ENCODE data around the gene PITRM1. TPM values are rescaled to one million over a fixed set of nuclear protein-coding genes. Genes with fewer than 3 reads are reported as not detected.
"Not testable (repeated sequence)": the region's sequence is repeated elsewhere in the genome, so short reads cannot be mapped to it uniquely, and the experiment has no call there.

PITRM1 gene
- total and polyA plus RNA-seq, 2 experiments from 2014 or later = 79.7 to 94.4 TPM

DNA sequence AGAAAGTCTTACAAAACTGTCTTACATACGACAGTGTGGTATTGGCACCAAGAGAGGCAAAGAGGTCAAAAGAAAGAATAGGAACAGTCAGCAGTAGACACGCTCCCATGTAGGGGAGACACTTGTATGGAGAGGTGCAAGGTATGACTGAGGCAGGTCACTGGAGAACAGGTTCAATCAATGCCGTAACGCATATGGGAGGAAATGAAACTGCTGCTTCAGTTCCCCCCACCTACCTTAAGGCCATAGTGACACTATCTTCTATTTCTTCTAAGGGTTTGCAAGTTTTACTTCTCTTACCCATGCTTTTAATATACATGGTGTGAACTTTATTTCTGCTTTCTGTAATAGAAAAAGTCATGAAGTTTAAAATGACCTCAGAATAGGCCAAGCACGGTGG is 5.5 kb upstream of the PITRM1 start:
- no peak overlapping the region for H3K4me2 ChIP-seq (ENCODE audit: unreplicated experiment)
- H3K9me2 ChIP-seq (ENCODE audit: insufficient read depth) = no peaks in the 10 kb centered on the region
- H3K4me1 ChIP-seq (ENCODE audit: insufficient read depth) = no peaks in the 10 kb centered on the region
- H3K27me3 ChIP-seq (replicated peaks; ENCODE audit: insufficient read depth) = no peaks in the 10 kb centered on the region; the same call in none of the 2 replicates
- WGBS, 2 experiments (ENCODE audit: low coverage in 1 of 2, low lambda C conversion rate in 2 of 2, missing lambda C conversion rate in 2 of 2) = 74 to 77% methylated on average over 5 of the region's 5 CpGs
- H3K4me3 ChIP-seq = no peak overlapping the region
- H3K36me3 ChIP-seq (ENCODE audit: low read depth) = no peaks in the 10 kb centered on the region
- no peaks in the 10 kb centered on the region for H3K79me2 ChIP-seq (ENCODE audit: insufficient read depth)
- DNase-seq = no peak
- no peaks in the 10 kb centered on the region for H4K20me1 ChIP-seq (ENCODE audit: insufficient read depth)
- peaks cover 7% of the 10 kb centered on the region; the same call in 1 of the 2 replicates for H3F3A ChIP-seq (ENCODE audit: insufficient read depth)
- no peak overlapping the region for H3K27ac ChIP-seq
- no peaks in the 10 kb centered on the region for H3K9me3 ChIP-seq (ENCODE audit: low read depth)
- H3K9ac ChIP-seq = no peak overlapping the region
- in situ Hi-C loops (cut with MboI) = no loop called here
- TF ChIP-seq EZH2phosphoT487 (IDR thresholded peaks at IDR 0.05; ENCODE audit: insufficient read depth, low read depth) (no peak), EZH2 (IDR thresholded peaks at IDR 0.05; ENCODE audit: insufficient read depth, poor library complexity, severe bottlenecking) (no peak)
- H2AFZ ChIP-seq = no peak overlapping the region

DNA sequence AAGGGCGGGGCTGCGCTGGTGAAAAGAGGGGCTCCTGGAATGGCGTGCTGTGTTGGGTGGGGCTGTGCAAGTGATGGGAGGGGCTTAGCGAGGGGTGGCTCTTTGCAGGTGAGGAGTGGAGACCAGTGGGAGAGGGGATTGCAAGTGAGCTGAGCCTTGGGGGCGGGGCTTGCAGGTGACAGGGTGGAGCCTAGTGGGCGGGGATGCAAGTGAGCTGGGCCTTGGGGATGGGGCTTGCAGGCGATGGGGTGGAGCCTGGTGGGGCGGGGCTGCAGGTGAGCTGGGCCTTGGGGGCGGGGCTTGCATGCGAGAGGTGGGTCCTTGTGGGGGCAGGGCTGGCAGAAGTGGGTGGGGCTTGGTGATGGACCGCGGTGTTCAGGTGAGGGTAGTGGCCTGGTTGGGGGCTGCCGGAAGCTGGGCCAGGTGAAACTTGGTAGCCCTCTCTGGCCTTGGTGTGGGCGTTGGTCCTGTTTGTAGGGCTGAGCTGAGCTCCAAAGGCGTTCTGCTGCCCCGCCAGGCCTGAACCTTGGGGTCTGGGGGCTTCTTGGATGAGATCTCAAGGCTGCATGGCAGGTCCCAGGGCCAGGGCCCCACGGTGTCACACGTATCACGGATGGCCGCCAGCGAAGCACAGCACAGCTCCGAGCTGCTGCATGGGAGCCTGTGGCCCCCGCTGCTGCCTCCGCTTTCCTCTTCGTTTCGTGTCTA is 743 bp upstream of the PITRM1 start:
- peaks cover 16% of the 10 kb centered on the region for H3K36me3 ChIP-seq (ENCODE audit: low read depth)
- no peak overlapping the region for H3K27ac ChIP-seq
- in situ Hi-C loops (cut with MboI) = no loop called here
- TF ChIP-seq EZH2phosphoT487 (IDR thresholded peaks at IDR 0.05; ENCODE audit: insufficient read depth, low read depth) (no peak), EZH2 (IDR thresholded peaks at IDR 0.05; ENCODE audit: insufficient read depth, poor library complexity, severe bottlenecking) (no peak)
- peak overlapping the region; percentile 68 for H2AFZ ChIP-seq
- DNase-seq = no peak
- WGBS, 2 experiments (ENCODE audit: low coverage in 1 of 2, low lambda C conversion rate in 2 of 2, missing lambda C conversion rate in 2 of 2) = 31 to 64% methylated on average over 10 to 26 of the region's 26 CpGs
- H3F3A ChIP-seq (ENCODE audit: insufficient read depth) = peaks cover 7% of the 10 kb centered on the region; the same call in 1 of the 2 replicates
- H3K9me2 ChIP-seq (ENCODE audit: insufficient read depth) = no peaks in the 10 kb centered on the region
- H3K4me3 ChIP-seq = peak overlapping the region; percentile 68
- no peaks in the 10 kb centered on the region for H3K27me3 ChIP-seq (replicated peaks; ENCODE audit: insufficient read depth)
- H3K9me3 ChIP-seq (ENCODE audit: low read depth) = no peaks in the 10 kb centered on the region
- no peak overlapping the region for H3K9ac ChIP-seq
- peak overlapping the region; percentile 27 for H3K4me2 ChIP-seq (ENCODE audit: unreplicated experiment)
- peaks cover 9% of the 10 kb centered on the region for H3K4me1 ChIP-seq (ENCODE audit: insufficient read depth)
- peaks cover 37% of the 10 kb centered on the region for H3K79me2 ChIP-seq (ENCODE audit: insufficient read depth)
- H4K20me1 ChIP-seq (ENCODE audit: insufficient read depth) = no peaks in the 10 kb centered on the region; the same call in 1 of the 2 replicates

DNA sequence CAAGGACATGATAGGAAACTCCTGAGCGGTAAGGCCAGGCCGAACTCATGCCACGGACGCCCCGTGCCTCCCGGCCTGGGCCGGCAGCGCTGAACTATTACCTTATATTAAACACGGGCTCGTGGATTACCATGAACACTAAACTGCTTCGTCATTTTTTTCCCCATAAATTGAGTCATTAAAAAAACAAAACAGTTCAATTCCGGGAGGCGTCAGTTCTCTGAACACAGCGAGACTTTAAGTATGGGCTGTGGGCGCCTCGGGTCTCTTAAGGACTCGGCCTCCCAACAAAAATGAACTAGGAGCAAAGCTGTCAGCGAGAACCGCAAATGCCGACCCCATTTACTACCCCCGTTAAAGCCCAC is 519 bp downstream of the PITRM1 start:
- peaks cover 24% of the 10 kb centered on the region for H3K36me3 ChIP-seq (ENCODE audit: low read depth)
- H4K20me1 ChIP-seq (ENCODE audit: insufficient read depth) = no peaks in the 10 kb centered on the region; the same call in 1 of the 2 replicates
- no peaks in the 10 kb centered on the region for H3K27me3 ChIP-seq (replicated peaks; ENCODE audit: insufficient read depth)
- H3K4me2 ChIP-seq (ENCODE audit: unreplicated experiment) = peak overlapping the region; percentile 96
- peak overlapping the region; percentile 95 for H3K27ac ChIP-seq
- no peaks in the 10 kb centered on the region for H3K9me3 ChIP-seq (ENCODE audit: low read depth)
- peaks cover 9% of the 10 kb centered on the region for H3K4me1 ChIP-seq (ENCODE audit: insufficient read depth)
- TF ChIP-seq EZH2 (IDR thresholded peaks at IDR 0.05; ENCODE audit: insufficient read depth, poor library complexity, severe bottlenecking) (no peak), EZH2phosphoT487 (IDR thresholded peaks at IDR 0.05; ENCODE audit: insufficient read depth, low read depth) (no peak)
- peaks cover 7% of the 10 kb centered on the region; the same call in 1 of the 2 replicates for H3F3A ChIP-seq (ENCODE audit: insufficient read depth)
- 2% methylated on average over 21 of the region's 21 CpGs for WGBS, 2 experiments (ENCODE audit: low coverage in 1 of 2, low lambda C conversion rate in 2 of 2, missing lambda C conversion rate in 2 of 2)
- H2AFZ ChIP-seq = peak overlapping the region; percentile 66
- H3K4me3 ChIP-seq = peak overlapping the region; percentile 83
- DNase-seq = peak; percentile 89
- in situ Hi-C loops (cut with MboI) = no loop called here
- no peaks in the 10 kb centered on the region for H3K9me2 ChIP-seq (ENCODE audit: insufficient read depth)
- H3K9ac ChIP-seq = peak overlapping the region; percentile 98
- H3K79me2 ChIP-seq (ENCODE audit: insufficient read depth) = peaks cover 43% of the 10 kb centered on the region

DNA sequence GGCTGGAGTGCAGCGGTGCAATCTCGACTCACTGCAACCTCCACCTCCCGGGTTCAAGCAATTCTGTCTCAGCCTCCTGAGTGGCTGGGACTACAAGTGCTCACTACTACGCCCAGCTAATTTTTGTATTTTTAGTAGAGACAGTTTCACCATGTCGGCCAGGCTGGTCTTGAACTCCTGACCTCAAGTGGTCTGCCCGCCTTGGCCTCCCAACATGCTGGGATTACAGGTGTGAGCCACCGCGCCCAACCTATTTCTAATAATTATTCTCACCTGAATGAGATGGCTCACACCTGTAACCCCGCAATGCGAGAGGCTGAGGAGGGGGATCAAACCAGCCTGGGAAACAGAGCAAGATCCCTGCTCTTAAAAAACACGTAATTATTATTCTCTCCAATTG is 1.1 kb downstream of the PITRM1 start:
- H4K20me1 ChIP-seq (ENCODE audit: insufficient read depth); DNase-seq; H2AFZ ChIP-seq; H3K9me3 ChIP-seq (ENCODE audit: low read depth); H3K27me3 ChIP-seq (replicated peaks; ENCODE audit: insufficient read depth); H3K4me1 ChIP-seq (ENCODE audit: insufficient read depth); H3F3A ChIP-seq (ENCODE audit: insufficient read depth); in situ Hi-C loops (cut with MboI); H3K9me2 ChIP-seq (ENCODE audit: insufficient read depth): not testable (repeated sequence)
- 85 to 89% methylated on average over 11 of the region's 11 CpGs for whole genome bisulfite sequencing, 2 experiments (ENCODE audit: low coverage in 1 of 2, low lambda C conversion rate in 2 of 2, missing lambda C conversion rate in 2 of 2)
- peak overlapping the region; percentile 83 for H3K4me3 ChIP-seq
- peak overlapping the region; percentile 96 for H3K4me2 ChIP-seq (ENCODE audit: unreplicated experiment)
- peaks cover 43% of the 10 kb centered on the region for H3K79me2 ChIP-seq (ENCODE audit: insufficient read depth)
- H3K9ac ChIP-seq = peak overlapping the region; percentile 98
- peak overlapping the region; percentile 95 for H3K27ac ChIP-seq
- H3K36me3 ChIP-seq (ENCODE audit: low read depth) = peaks cover 29% of the 10 kb centered on the region
